Type B pancreatic cell (in vitro differentiated cells): ENCODE data around the gene THAP9. TPM values are rescaled to one million over a fixed set of nuclear protein-coding genes. Genes with fewer than 3 reads are reported as not detected.

ENCODE experiments used
- DNase-seq: peaks from one replicate; pipeline ENCODE4 v3.0.0; 2021; ENCODE audit warnings: mixed read lengths; ENCODE audit not compliant: unreplicated experiment; ENCODE audit errors: extremely low spot score
- H3K27ac Mint-ChIP-seq: 2 replicates; pipeline ENCODE4 v1.8.0; 2021; ENCODE audit warnings: mild to moderate bottlenecking, mixed read lengths
- H3K27me3 Mint-ChIP-seq: 2 replicates; pipeline ENCODE4 v1.8.0; 2021; ENCODE audit warnings: mixed read lengths
- H3K36me3 Mint-ChIP-seq: 2 replicates; pipeline ENCODE4 v1.8.0; 2021; ENCODE audit warnings: mixed read lengths
- H3K4me1 Mint-ChIP-seq: one replicate; pipeline ENCODE4 v1.8.0; 2021; ENCODE audit warnings: mixed read lengths; ENCODE audit not compliant: unreplicated experiment
- H3K4me3 Mint-ChIP-seq: 2 replicates; pipeline ENCODE4 v1.8.0; 2021; ENCODE audit warnings: mild to moderate bottlenecking, mixed read lengths
- H3K9me3 Mint-ChIP-seq: 2 replicates; pipeline ENCODE4 v1.8.0; 2021; ENCODE audit warnings: mixed read lengths
- CTCF ChIP-seq: fragments of 200-600 bp; sonication (generic); conservative IDR thresholded peaks from 2 replicates; pipeline ENCODE4 v1.5.0; 2021; ENCODE audit warnings: antibody characterized with exemption, mild to moderate bottlenecking
- total RNA-seq: library from RNA; stranded (reverse); gene quantifications from 2 replicates; pipeline ENCODE4 v1.2.1, GENCODE V29; 2021; ENCODE audit warnings: low replicate concordance

Gene THAP9
- total RNA-seq, 1 donor from 2014 or later, result 8.4 TPM

GRCh38 chr4:82899374-82900065, 1.0 kb upstream of the THAP9 start:
- Mint-ChIP-seq H3K4me3 (no peak overlapping the region), H3K27ac (no peak overlapping the region), H3K36me3 (peaks cover 15% of the 10 kb centered on the region), H3K27me3 (no peaks in the 10 kb centered on the region), H3K4me1 (peaks cover 6% of the 10 kb centered on the region), H3K9me3 (no peaks in the 10 kb centered on the region)
- TF ChIP-seq CTCF, result no peak
- DNase-seq, result no peak

- no peak overlapping the region for H3K27ac Mint-ChIP-seq
- no peaks in the 10 kb centered on the region for H3K27me3 Mint-ChIP-seq
- DNase-seq, result no peak
- H3K9me3 Mint-ChIP-seq, result no peaks in the 10 kb centered on the region
- H3K36me3 Mint-ChIP-seq, result peaks cover 12% of the 10 kb centered on the region
- peaks cover 6% of the 10 kb centered on the region for H3K4me1 Mint-ChIP-seq
- no peak for TF ChIP-seq CTCF
- H3K4me3 Mint-ChIP-seq, result no peak overlapping the region
Measured at GRCh38 chr4:82900066-82900410, 497 bp upstream of the THAP9 start.

GRCh38 chr4:82901183-82901718, 716 bp downstream of the THAP9 start:
- H3K36me3 Mint-ChIP-seq, result peaks cover 9% of the 10 kb centered on the region
- H3K9me3 Mint-ChIP-seq, result no peaks in the 10 kb centered on the region
- TF ChIP-seq CTCF, result no peak
- no peak overlapping the region for H3K4me3 Mint-ChIP-seq
- no peak overlapping the region for H3K27ac Mint-ChIP-seq
- H3K27me3 Mint-ChIP-seq, result no peaks in the 10 kb centered on the region
- no peak for DNase-seq
- H3K4me1 Mint-ChIP-seq, result peaks cover 6% of the 10 kb centered on the region

- Mint-ChIP-seq H3K36me3 (peaks cover 3% of the 10 kb centered on the region), H3K4me3 (peak overlapping the region; percentile 38), H3K4me1 (no peaks in the 10 kb centered on the region), H3K27me3 (no peaks in the 10 kb centered on the region), H3K27ac (no peak overlapping the region), H3K9me3 (no peaks in the 10 kb centered on the region)
- TF ChIP-seq CTCF, result no peak
- DNase-seq, result no peak
Measured at GRCh38 chr4:82903737-82904136, 3.2 kb downstream of the THAP9 start.

GRCh38 chr4:82905205-82905604, 4.7 kb downstream of the THAP9 start:
- H3K4me1 Mint-ChIP-seq, result no peaks in the 10 kb centered on the region
- no peak for DNase-seq
- H3K9me3 Mint-ChIP-seq, result no peaks in the 10 kb centered on the region
- no peaks in the 10 kb centered on the region for H3K27me3 Mint-ChIP-seq
- H3K36me3 Mint-ChIP-seq, result no peaks in the 10 kb centered on the region
- no peak for TF ChIP-seq CTCF
- no peak overlapping the region for H3K4me3 Mint-ChIP-seq
- no peak overlapping the region for H3K27ac Mint-ChIP-seq
